Stimulated activated CD4-positive, alpha-beta T cell treated with anti-CD3 and anti-CD28 coated beads, TNF-alpha, amount 100 ng/mL, for 1 hour (primary cell): ENCODE data around the gene DOCK3.
"Not testable (repeated sequence)": the region's sequence is repeated elsewhere in the genome, so short reads cannot be mapped to it uniquely, and the experiment has no call there.

Source experiments
- DNase-seq, 3 donors: peaks; one replicate each; pipeline ENCODE4 v3.0.0-alpha.2; 2020; ENCODE audit warnings: low read depth in 3 of 3, low spot score in 1 of 3

DOCK3 gene

DNA sequence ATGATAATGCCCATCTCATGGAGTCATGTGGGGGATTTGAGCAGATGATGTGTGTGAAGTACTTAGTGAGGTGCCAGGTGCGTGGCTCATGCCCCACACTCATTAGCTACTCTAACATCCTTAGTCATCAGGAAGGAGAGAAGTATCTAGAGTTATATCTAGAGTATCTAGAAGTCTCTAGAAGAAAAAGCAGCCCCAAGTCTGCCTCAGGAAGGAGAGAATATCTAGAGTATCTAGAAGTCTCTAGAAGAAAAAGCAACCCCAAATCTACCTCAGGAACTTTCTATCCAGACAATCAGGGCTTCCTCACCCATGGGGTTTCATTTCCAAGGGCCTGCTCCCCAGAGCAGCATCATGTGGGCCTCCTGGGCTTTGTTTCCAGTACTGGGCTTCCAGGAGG, 24.7 kb upstream of the DOCK3 start:
- DNase-seq, result no peak

DNA sequence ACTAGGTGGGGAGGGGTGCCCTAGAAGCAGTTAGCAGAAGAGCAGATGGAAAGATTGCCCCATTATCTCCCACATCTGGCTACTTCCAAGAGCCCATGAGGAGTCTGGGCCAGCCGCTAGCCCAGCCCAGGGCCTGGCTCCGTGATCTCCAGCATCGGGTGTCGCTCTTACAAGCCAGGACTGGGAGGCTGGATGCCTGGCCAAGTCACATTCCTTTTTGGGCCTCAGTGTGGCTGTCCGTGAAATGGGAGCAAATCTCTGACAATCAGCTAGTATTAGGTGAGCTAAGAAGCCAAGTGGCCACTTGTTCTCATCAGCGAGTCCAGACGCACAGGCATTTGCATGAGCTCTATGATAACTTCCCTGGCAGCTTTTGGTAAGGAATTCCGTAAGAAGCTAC, 23.3 kb upstream of the DOCK3 start:
- DNase-seq, result no peak

- DNase-seq, result no peak
These were observed 22.7 kb upstream of the DOCK3 start for GRCh38 chr3:50651920-50652529.

GRCh38 chr3:50652709-50653108, 22.0 kb upstream of the DOCK3 start:
- DNase-seq, result peak in 2 of 3 donors; percentile 23 to 32

DNA sequence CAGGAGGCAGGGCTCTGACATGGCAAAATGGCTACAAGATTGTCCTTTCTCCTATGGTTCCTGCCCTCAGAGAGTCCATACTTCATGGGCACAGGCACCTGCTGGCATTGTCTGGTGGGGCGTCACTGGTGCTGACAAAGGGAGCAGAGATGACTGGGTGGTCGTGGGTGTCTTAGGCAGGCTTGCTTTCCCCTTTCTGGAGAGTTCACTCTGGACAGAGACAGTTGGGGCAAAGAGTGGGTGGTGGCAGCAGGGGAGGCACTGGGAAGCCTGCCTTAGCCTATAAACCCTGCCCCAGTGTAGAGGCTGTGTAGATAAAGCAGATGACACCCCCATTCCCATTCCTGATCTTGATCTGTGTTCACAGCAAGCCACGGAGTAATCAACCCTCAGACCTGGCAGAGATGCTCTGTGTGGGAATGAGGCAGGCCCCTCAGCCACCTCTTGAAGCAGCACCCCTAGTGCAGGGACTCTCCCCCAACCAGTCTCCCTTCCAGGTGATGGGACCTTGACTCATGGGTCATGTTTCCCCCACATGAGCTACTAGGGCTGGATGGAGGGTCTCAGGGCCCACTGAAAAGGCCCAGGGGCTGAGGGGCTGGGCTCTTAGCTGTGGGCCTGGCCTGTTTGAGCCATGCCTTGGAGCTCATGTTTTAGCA, 20.7 kb upstream of the DOCK3 start:
- no peak for DNase-seq

DNA sequence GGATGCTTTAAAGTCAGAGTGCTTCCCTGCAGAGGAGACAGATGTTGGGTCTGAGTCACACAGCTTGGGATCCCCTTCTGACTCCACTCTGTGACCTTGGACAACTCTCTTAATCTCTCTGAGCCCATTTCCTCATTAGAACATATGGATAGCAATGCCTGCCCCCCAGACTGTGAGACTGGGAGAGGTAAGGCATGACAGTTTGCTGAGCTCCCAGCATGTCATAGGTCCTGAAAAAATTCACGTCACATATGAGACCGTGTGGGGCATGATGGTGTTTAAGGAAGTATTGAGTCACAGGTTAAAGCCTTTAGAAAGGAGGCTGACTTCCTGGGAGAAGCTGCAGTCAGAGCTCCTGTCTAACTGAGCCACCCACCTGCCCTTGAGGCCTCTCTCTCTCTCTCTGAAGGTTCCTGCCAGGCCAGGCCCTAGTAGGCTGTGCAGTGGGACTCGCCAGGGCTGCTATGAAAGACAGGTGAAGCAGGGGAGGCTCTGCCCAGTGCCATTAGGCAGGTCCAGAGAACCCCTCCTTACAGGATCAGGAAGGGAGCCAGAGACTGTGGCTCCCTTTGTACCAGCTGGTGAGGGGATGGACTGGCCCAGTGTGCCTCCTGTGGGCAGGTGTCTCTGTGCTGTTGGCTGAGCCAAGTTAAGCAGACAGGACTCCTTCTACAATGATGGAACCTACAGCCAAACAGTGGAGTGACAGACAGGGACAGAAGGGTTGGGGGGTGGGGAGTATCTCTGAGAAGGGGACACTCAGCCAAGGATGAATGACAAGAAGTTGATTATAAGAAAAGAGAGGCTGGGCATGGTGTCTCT, 19.5 kb upstream of the DOCK3 start:
- no peak for DNase-seq

DNA sequence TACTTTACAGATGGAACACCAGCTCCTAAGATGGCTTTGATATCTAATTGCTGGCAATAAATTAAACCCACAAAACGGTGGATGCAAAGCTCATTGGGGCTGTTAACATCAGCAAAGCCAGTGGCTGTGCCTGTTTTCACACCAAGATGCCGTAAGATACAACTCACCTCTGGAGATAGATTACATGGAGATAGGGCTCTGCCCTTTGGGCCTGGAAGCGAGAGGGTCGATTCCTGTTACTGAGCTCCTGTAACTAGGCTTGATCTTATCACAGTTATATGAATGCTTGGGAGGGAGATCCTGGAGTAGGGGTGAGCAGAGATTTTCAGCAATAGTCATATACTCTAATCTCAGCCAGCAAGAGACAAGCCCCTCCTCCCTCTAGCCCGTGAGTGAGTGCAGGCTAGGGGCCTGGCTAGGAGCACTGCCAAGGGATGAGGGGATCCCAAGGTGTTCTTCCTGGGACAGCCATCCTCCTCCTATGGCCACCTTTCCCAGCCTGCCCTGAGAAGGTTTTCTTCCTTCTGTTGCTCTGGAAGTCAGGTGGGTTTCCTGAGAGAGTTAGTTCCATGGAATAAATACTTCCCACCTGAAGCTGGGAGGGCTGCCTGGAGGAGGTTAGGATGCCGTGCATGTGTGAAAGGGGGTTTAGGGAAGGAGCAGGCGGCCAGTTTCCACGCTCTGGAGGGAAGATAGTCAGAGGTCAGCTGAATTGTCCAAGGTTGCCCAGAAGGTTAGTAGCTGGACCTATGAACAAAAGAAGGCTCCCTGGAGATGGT, 18.1 kb upstream of the DOCK3 start:
- no peak for DNase-seq

- DNase-seq, result no peak
These were observed 17.3 kb upstream of the DOCK3 start for GRCh38 chr3:50657407-50657806.

DNA sequence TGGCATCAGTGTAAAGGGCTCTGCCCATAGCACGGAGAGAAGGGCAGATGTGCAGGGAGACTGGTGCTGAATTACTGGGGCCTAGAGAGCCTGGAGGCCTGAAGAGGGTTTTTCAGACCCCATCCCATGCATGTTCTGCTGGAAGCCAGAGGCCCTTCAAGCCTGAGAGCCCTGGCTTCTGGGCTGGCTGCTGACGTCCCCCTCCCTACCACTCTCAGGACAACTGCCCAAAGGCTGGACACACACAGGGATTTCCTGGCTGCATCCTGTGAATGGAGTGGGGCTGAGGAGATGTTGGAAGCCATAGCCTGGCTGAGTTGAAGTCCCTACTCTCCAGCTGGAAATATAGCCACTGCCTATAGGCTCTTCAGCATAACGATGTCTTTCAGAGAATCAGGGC, 16.9 kb upstream of the DOCK3 start:
- no peak for DNase-seq

GRCh38 chr3:50658416-50658815, 16.3 kb upstream of the DOCK3 start:
- DNase-seq, result no peak

DNA sequence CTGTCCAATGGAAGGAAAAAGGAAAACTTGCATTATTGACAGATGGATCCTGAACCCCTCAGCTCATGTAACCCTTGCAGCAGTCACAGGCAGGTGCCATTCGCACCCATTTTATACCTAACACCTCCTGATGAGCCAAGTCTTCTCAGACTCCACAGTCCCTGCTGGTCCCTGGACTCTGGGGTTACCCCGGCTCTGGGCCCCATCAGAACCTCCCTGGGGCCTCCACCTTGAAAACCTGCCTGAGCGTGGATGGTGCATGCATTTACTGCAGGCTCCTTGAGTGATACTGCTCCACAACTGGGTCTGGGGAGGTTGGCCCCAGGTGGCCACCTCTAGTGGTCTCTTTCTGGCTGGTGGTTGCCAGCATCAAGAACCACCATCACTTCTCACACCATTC, 15.9 kb upstream of the DOCK3 start:
- DNase-seq, result no peak

DNA sequence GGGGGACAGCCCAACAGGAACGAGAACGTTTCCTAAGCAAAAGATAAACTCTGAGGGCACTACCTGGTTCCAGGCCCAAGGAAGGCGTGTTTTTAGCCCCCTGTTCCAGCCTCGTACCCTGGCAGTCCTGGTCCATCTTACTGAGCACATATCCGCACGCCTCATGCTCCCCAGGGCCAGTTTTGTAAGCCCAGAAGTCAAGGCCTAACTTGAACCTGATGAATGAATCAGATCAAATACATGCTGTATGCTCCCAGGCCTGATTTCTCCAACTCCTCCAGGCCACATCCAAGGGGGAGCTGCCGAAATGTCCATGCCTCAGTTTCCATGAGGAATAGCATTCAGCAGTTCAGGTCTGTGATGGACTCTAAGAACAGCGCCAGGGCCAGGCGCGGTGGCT, 14.3 kb upstream of the DOCK3 start:
- DNase-seq, result no peak

DNA sequence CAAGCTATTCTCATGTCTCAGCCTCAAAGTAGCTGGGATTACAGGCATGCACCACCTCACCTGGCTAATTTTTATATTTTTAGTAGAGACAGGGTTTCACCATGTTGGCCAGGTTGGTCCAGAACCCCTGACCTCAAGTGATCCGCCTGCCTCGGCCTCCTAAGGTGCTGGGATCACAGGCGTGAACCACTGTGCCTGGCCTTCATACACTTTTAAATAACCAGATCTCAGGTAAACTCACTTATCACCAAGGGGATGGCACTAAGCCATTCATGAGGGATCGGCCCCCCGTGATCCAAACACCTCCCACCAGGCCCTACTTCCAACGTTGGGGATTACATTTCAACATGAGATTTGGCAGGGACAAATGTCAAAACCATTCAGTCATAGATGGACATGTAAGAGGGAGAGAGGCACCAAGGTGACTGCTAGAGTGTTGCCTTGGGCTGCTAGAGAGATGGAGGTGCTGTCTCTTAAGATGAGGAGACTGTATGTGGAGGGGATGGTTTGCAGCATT, 13.3 kb upstream of the DOCK3 start:
- DNase-seq, result no peak

GRCh38 chr3:50662408-50662807, 12.3 kb upstream of the DOCK3 start:
- no peak for DNase-seq

- DNase-seq, result no peak
These were observed 9.5 kb upstream of the DOCK3 start for GRCh38 chr3:50665081-50665840.

- DNase-seq, result not testable (repeated sequence)
These were observed 8.9 kb upstream of the DOCK3 start for GRCh38 chr3:50665841-50666115.

GRCh38 chr3:50666837-50667236, 7.9 kb upstream of the DOCK3 start:
- no peak for DNase-seq

DNA sequence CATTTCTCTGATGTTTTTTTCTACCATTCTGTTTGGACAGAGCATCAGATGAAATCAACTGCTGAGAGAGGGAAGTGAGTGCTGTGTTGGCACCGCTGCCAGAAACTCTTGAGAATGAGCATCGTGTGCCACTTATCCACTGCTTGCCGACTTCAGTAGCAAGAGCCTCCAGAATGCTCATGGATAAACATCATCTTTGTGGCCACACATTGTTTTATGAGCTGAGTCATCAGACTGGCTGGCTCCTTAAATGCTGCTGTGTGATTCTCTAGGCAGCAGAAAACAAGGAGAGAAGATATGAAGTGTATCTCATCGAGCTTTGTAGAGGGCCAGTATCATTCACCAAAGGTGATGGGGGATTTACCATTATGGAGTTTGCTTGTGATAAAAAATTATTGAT, 3.4 kb upstream of the DOCK3 start:
- no peak for DNase-seq

DNA sequence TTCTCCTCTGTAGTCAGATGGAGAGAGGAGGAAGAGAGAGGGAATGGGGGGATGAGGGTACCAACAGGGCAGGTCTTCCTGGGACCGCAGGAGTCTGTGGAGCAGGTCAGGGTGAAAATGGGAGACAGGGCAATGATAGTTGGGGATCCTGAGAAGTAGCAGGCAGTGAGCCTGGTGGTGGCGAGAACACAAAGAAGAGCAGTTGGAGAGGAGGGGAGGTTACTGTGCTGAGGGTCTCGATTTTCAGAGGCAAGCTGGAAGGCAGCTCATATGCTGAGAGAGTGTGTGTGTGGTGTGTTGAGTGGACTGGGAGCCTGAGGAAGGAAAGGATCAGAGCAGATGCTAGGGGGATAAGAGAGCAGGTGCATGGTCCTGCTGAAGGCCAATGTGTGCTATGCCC, 2.1 kb upstream of the DOCK3 start:
- no peak for DNase-seq

GRCh38 chr3:50673931-50674330, 796 bp upstream of the DOCK3 start:
- no peak for DNase-seq
